H9 (cell line): ENCODE data around the gene MED13L. TPM values are rescaled to one million over a fixed set of nuclear protein-coding genes. Genes with fewer than 3 reads are reported as not detected.

Experiments used
- DNase-seq: peaks from one replicate; pipeline ENCODE4 v3.0.0-alpha.2; 2017
- H2AFZ ChIP-seq: one replicate; pipeline ENCODE4 v1.6.1; 2013; ENCODE audit warnings: mild to moderate bottlenecking, low read length, control low read depth, moderate library complexity
- H2AK5ac ChIP-seq: 2 replicates; pipeline ENCODE4 v1.6.1; 2013; ENCODE audit warnings: low read length, control low read depth, mixed read lengths; ENCODE audit not compliant: insufficient read length
- H2BK120ac ChIP-seq: one replicate; pipeline ENCODE4 v1.6.1; 2013; ENCODE audit warnings: low read depth, mild to moderate bottlenecking, low read length, control low read depth, inconsistent platforms; ENCODE audit not compliant: poor library complexity, severe bottlenecking
- H2BK12ac ChIP-seq: 2 replicates; pipeline ENCODE4 v1.6.1; 2013; ENCODE audit warnings: low read length, control low read depth, mixed read lengths, low read depth; ENCODE audit not compliant: insufficient read length
- H2BK15ac ChIP-seq: 2 replicates; pipeline ENCODE4 v1.6.1; 2013; ENCODE audit warnings: low read depth, low read length, control low read depth
- H2BK20ac ChIP-seq: one replicate; pipeline ENCODE4 v1.6.1; 2013; ENCODE audit warnings: low read depth, mild to moderate bottlenecking, low read length, control low read depth, inconsistent platforms; ENCODE audit not compliant: poor library complexity, severe bottlenecking
- H2BK5ac ChIP-seq: 2 replicates; pipeline ENCODE4 v1.6.1; 2013; ENCODE audit warnings: low read length, control low read depth, mixed read lengths; ENCODE audit not compliant: insufficient read length
- H3K14ac ChIP-seq: 2 replicates; pipeline ENCODE4 v1.6.1; 2013; ENCODE audit warnings: low read length, control low read depth; ENCODE audit not compliant: insufficient read depth
- H3K18ac ChIP-seq: 2 replicates; pipeline ENCODE4 v1.6.1; 2013; ENCODE audit warnings: low read depth, mild to moderate bottlenecking, mixed read lengths, low read length, control low read depth; ENCODE audit not compliant: insufficient read length
- H3K23ac ChIP-seq: 2 replicates; pipeline ENCODE4 v1.6.1; 2013; ENCODE audit warnings: low read length, control low read depth, mixed read lengths, low read depth; ENCODE audit not compliant: insufficient read length
- H3K23me2 ChIP-seq: 2 replicates; pipeline ENCODE4 v1.6.1; 2013; ENCODE audit warnings: low read depth, mild to moderate bottlenecking, mixed read lengths, low read length, control low read depth; ENCODE audit not compliant: insufficient read length, poor library complexity, severe bottlenecking
- H3K27ac ChIP-seq: 2 replicates; pipeline ENCODE4 v1.5.1; 2013; ENCODE audit warnings: low read length, control low read depth, mixed read lengths, low read depth; ENCODE audit not compliant: insufficient read length
- H3K27me3 ChIP-seq: 2 replicates; pipeline ENCODE4 v1.6.1; 2013; ENCODE audit warnings: low read length, control low read depth, inconsistent platforms; ENCODE audit not compliant: insufficient read depth
- H3K4ac ChIP-seq: 2 replicates; pipeline ENCODE4 v1.6.1; 2013; ENCODE audit warnings: low read depth, mild to moderate bottlenecking, control low read depth, inconsistent platforms, low read length, moderate library complexity
- H3K4me1 ChIP-seq: 2 replicates; pipeline ENCODE4 v1.6.1; 2013; ENCODE audit warnings: low read length, control low read depth, inconsistent platforms; ENCODE audit not compliant: insufficient read depth
- H3K4me2 ChIP-seq: 2 replicates; pipeline ENCODE4 v1.6.1; 2013; ENCODE audit warnings: low read length, control low read depth, mixed read lengths; ENCODE audit not compliant: insufficient read length, insufficient read depth
- H3K56ac ChIP-seq: 2 replicates; pipeline ENCODE4 v1.6.1; 2013; ENCODE audit warnings: low read depth, mild to moderate bottlenecking, mixed read lengths, low read length, control low read depth; ENCODE audit not compliant: insufficient read length
- H3K79me1 ChIP-seq: 2 replicates; pipeline ENCODE4 v1.6.1; 2013; ENCODE audit warnings: low read depth, mild to moderate bottlenecking, moderate library complexity, low read length, control low read depth, inconsistent platforms; ENCODE audit not compliant: insufficient read depth, poor library complexity, severe bottlenecking
- H3K79me2 ChIP-seq: 2 replicates; pipeline ENCODE4 v1.6.1; 2013; ENCODE audit warnings: low read length, control low read depth, inconsistent platforms; ENCODE audit not compliant: insufficient read depth
- H3K9ac ChIP-seq: 2 replicates; pipeline ENCODE4 v1.6.1; 2013; ENCODE audit warnings: low read length, control low read depth, mixed read lengths; ENCODE audit not compliant: insufficient read length; ENCODE audit errors: extremely low read depth
- H3K9me3 ChIP-seq: one replicate; pipeline ENCODE4 v1.6.1; 2013; ENCODE audit warnings: low read depth, low read length, inconsistent platforms; ENCODE audit not compliant: control insufficient read depth
- H3T11ph ChIP-seq: one replicate; pipeline ENCODE4 v1.6.1; 2013; ENCODE audit warnings: mild to moderate bottlenecking, low read length, control low read depth, inconsistent platforms
- H4K20me1 ChIP-seq: one replicate; pipeline ENCODE4 v1.6.1; 2013; ENCODE audit not compliant: control insufficient read depth, insufficient read length, insufficient read depth
- H4K5ac ChIP-seq: 2 replicates; pipeline ENCODE4 v1.6.1; 2013; ENCODE audit warnings: low read depth, mild to moderate bottlenecking, mixed read lengths, low read length, control low read depth; ENCODE audit not compliant: insufficient read length
- H4K8ac ChIP-seq: replicated peaks from 2 replicates; pipeline ENCODE4 v1.6.1; 2013; ENCODE audit warnings: low read length, control low read depth, mixed read lengths, low read depth; ENCODE audit not compliant: insufficient read length
- H4K91ac ChIP-seq: 2 replicates; pipeline ENCODE4 v1.6.1; 2013; ENCODE audit warnings: low read depth, mild to moderate bottlenecking, moderate library complexity, mixed read lengths, low read length, control low read depth; ENCODE audit not compliant: insufficient read length
- H3K27ac Mint-ChIP-seq, 3 experiments: 2 replicates in 2 of 3; 3 replicates in 1 of 3; pipeline ENCODE4 v1.8.0; 2020 to 2021; ENCODE audit warnings: mixed read lengths in 3 of 3, mild to moderate bottlenecking in 1 of 3, moderate library complexity in 1 of 3
- H3K27me3 Mint-ChIP-seq: 2 replicates; pipeline ENCODE4 v1.8.0; 2021; ENCODE audit warnings: low read depth, mild to moderate bottlenecking, moderate library complexity, mixed read lengths
- H3K36me3 Mint-ChIP-seq, 3 experiments: 2 replicates in 2 of 3; 3 replicates in 1 of 3; pipeline ENCODE4 v1.8.0; 2020 to 2021; ENCODE audit warnings: low read depth in 3 of 3, mixed read lengths in 3 of 3; ENCODE audit not compliant: insufficient read depth in 1 of 3
- H3K4me1 Mint-ChIP-seq, 2 experiments: 2 replicates each; pipeline ENCODE4 v1.8.0; 2020; ENCODE audit warnings: mixed read lengths in 2 of 2
- H3K4me3 Mint-ChIP-seq, 2 experiments: 2 replicates in 1 of 2; 3 replicates in 1 of 2; pipeline ENCODE4 v1.8.0; 2020 to 2021; ENCODE audit warnings: mild to moderate bottlenecking in 2 of 2, mixed read lengths in 2 of 2, moderate library complexity in 1 of 2
- H3K9me3 Mint-ChIP-seq, 2 experiments: 2 replicates in 1 of 2; 3 replicates in 1 of 2; pipeline ENCODE4 v1.8.0; 2020; ENCODE audit warnings: mild to moderate bottlenecking in 2 of 2, mixed read lengths in 2 of 2, moderate library complexity in 1 of 2
- WGBS: extraction: QIAGEN DNeasy Blood & Tissue Kit; methylation state at CpG from one replicate; pipeline ENCODE4 v1.1.7; 2013; ENCODE audit warnings: missing lambda C conversion rate, low lambda C conversion rate, mixed read lengths; ENCODE audit not compliant: insufficient read length; ENCODE audit errors: extremely low coverage; 5-methylcytosine and 5-hydroxymethylcytosine counted together
- total RNA-seq: library from RNA; stranded (reverse); gene quantifications from 2 replicates; pipeline ENCODE4 v1.2.1, GENCODE V29; 2021
- TF ChIP-seq, protein P1 (sequence below): fragments of 200-600 bp; sonication (generic); conservative IDR thresholded peaks from 3 replicates; pipeline ENCODE4 v1.8.0; 2021; ENCODE audit warnings: antibody characterized with exemption, mild to moderate bottlenecking

Gene MED13L
- total RNA-seq, 1 experiment from 2014 or later, result 52.4 TPM

DNA sequence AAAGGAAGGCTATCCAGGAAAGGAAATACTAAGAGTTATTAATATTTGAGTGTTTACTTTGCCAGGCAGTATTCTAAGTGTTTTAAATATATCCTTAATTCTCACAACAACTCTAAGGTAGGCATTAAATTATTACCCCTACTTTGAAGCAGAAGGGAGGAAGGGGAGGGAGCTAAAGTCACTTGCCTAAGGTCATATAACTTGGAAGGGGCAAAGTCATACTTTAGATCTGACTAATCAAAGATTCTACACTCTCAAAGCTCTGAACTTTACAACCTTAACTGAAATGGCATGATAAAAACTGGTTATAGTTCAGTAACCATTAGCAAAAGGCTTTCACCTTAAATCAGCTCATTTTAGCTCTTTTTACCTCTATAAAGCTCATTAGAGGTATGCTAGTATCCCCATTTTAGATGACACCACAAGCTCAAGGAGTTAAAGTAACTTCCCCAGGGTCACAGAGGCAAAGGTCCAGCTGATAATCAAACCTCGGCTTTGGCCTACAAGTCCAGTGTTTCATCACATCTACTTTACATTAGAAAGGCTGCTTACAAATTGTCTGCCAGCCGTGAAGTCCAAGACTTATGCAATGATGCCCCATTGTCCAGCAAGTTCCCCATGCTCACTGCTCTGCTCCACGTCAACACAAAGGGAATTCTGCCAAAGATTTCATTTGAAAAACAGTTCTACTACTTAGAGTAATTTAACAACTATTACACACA, 223.9 kb downstream of the MED13L start:
- Histone ChIP-seq H3K79me1 (no peaks in the 10 kb centered on the region), H3K9me3 (no peaks in the 10 kb centered on the region), H3K14ac (no peak overlapping the region), H3K4me1 (no peaks in the 10 kb centered on the region), H2BK120ac (no peak overlapping the region), H3K4me2 (no peak overlapping the region), H4K8ac (no peak overlapping the region), H3K4ac (no peak overlapping the region), H2BK5ac (no peak overlapping the region), H3K56ac (no peak overlapping the region), H3K23ac (no peak overlapping the region), H2BK12ac (no peak overlapping the region), H2AFZ (no peak overlapping the region), H3T11ph (no peak overlapping the region), H2BK20ac (no peak overlapping the region), H3K27me3 (no peaks in the 10 kb centered on the region), H3K9ac (no peak overlapping the region), H4K20me1 (no peaks in the 10 kb centered on the region), H3K27ac (no peak overlapping the region), H3K79me2 (no peaks in the 10 kb centered on the region), H2BK15ac (no peak overlapping the region), H3K18ac (no peak overlapping the region), H4K5ac (no peak overlapping the region), H2AK5ac (no peak overlapping the region), H4K91ac (no peak overlapping the region), H3K23me2 (no peaks in the 10 kb centered on the region)
- Mint-ChIP-seq H3K4me3 (no peak overlapping the region), H3K36me3 (no peaks in the 10 kb centered on the region), H3K27ac (peak overlapping the region in 2 of 3 experiments; percentile 0 to 3; a peak in 1 of 7 replicates), H3K9me3 (no peaks in the 10 kb centered on the region), H3K4me1 (peaks cover 4 to 5% of the 10 kb centered on the region in 2 experiments), H3K27me3 (no peaks in the 10 kb centered on the region)
- TF ChIP-seq, protein P1, sequence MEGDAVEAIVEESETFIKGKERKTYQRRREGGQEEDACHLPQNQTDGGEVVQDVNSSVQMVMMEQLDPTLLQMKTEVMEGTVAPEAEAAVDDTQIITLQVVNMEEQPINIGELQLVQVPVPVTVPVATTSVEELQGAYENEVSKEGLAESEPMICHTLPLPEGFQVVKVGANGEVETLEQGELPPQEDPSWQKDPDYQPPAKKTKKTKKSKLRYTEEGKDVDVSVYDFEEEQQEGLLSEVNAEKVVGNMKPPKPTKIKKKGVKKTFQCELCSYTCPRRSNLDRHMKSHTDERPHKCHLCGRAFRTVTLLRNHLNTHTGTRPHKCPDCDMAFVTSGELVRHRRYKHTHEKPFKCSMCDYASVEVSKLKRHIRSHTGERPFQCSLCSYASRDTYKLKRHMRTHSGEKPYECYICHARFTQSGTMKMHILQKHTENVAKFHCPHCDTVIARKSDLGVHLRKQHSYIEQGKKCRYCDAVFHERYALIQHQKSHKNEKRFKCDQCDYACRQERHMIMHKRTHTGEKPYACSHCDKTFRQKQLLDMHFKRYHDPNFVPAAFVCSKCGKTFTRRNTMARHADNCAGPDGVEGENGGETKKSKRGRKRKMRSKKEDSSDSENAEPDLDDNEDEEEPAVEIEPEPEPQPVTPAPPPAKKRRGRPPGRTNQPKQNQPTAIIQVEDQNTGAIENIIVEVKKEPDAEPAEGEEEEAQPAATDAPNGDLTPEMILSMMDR, result no peak
- no peak for DNase-seq
- WGBS, result no CpG with 5 or more reads among the region's 3 CpGs
